SU-DHL-6 (cell line): ENCODE data around the gene CXXC5.

Experiments
- H2AFZ ChIP-seq: fragments of 200-600 bp; sonication (generic); 2 replicates; pipeline ENCODE4 v1.6.1; 2014; ENCODE audit warnings: low read depth, mild to moderate bottlenecking, moderate library complexity, mixed read lengths, antibody characterized with exemption, low read length; ENCODE audit not compliant: severe bottlenecking
- H3F3A ChIP-seq: fragments of 200-600 bp; shearing (Covaris generic); 2 replicates; pipeline ENCODE4 v1.6.0; 2016; ENCODE audit warnings: antibody characterized with exemption, mild to moderate bottlenecking; ENCODE audit not compliant: insufficient read depth
- H3K27ac ChIP-seq: fragments of 200-600 bp; sonication (generic); 2 replicates; pipeline ENCODE4 v1.5.1; 2016; ENCODE audit warnings: low read depth, mild to moderate bottlenecking, low read length, moderate library complexity, mixed read lengths
- H3K27me3 ChIP-seq: fragments of 200-600 bp; sonication (generic), shearing (Covaris generic); 2 replicates; pipeline ENCODE4 v1.6.0; 2014; ENCODE audit warnings: mild to moderate bottlenecking, low read length
- H3K36me3 ChIP-seq: fragments of 200-600 bp; sonication (generic); 2 replicates; pipeline ENCODE4 v1.6.1; 2014; ENCODE audit warnings: mild to moderate bottlenecking, low read length, mixed read lengths
- H3K4me2 ChIP-seq: fragments of 300-600, 200-600 bp; shearing (Covaris generic), sonication (generic); 2 replicates; pipeline ENCODE4 v1.6.0; 2014; ENCODE audit warnings: low read length, low read depth, mild to moderate bottlenecking; ENCODE audit not compliant: poor library complexity, severe bottlenecking
- H3K4me3 ChIP-seq: fragments of 200-600 bp; sonication (generic); 2 replicates; pipeline ENCODE4 v1.5.1; 2014; ENCODE audit warnings: antibody characterized with exemption, low read length, mild to moderate bottlenecking, mixed read lengths; ENCODE audit not compliant: insufficient read depth, poor library complexity, severe bottlenecking
- H3K79me2 ChIP-seq: fragments of 200-600 bp; sonication (generic); 2 replicates; pipeline ENCODE4 v1.6.1; 2014; ENCODE audit warnings: mild to moderate bottlenecking, low read length, moderate library complexity; ENCODE audit not compliant: insufficient read depth
- H3K9ac ChIP-seq: fragments of 200-600 bp; sonication (generic); 2 replicates; pipeline ENCODE4 v1.7.0; 2014; ENCODE audit warnings: mild to moderate bottlenecking, low read length
- H3K9me2 ChIP-seq: fragments of 200-600 bp; sonication (generic); replicated peaks from 2 replicates; pipeline ENCODE4 v1.6.1; 2014; ENCODE audit warnings: low read length; ENCODE audit not compliant: insufficient read depth
- H3K9me3 ChIP-seq: fragments of 200-600 bp; sonication (generic); 2 replicates; pipeline ENCODE4 v1.6.1; 2014; ENCODE audit warnings: low read length, mixed read lengths; ENCODE audit not compliant: insufficient read depth
- H4K20me1 ChIP-seq: fragments of 200-600 bp; sonication (generic); 2 replicates; pipeline ENCODE4 v1.6.1; 2014; ENCODE audit warnings: low read depth, mild to moderate bottlenecking, antibody characterized with exemption, low read length, moderate library complexity, mixed read lengths
- CTCF ChIP-seq: fragments of 200-600 bp; sonication (generic); IDR thresholded peaks from one replicate; pipeline ENCODE4 v1.5.1; 2017; ENCODE audit warnings: antibody characterized with exemption, mild to moderate bottlenecking, low read length, moderate library complexity; ENCODE audit not compliant: insufficient read depth, poor library complexity, severe bottlenecking
- EZH2phosphoT487 ChIP-seq: fragments of 200-600 bp; sonication (generic), shearing (Covaris generic); conservative IDR thresholded peaks from 2 replicates; pipeline ENCODE4 v1.6.1; 2018; ENCODE audit warnings: mild to moderate bottlenecking, antibody characterized with exemption, low read length, moderate library complexity, mixed read lengths

CXXC5 gene

DNA sequence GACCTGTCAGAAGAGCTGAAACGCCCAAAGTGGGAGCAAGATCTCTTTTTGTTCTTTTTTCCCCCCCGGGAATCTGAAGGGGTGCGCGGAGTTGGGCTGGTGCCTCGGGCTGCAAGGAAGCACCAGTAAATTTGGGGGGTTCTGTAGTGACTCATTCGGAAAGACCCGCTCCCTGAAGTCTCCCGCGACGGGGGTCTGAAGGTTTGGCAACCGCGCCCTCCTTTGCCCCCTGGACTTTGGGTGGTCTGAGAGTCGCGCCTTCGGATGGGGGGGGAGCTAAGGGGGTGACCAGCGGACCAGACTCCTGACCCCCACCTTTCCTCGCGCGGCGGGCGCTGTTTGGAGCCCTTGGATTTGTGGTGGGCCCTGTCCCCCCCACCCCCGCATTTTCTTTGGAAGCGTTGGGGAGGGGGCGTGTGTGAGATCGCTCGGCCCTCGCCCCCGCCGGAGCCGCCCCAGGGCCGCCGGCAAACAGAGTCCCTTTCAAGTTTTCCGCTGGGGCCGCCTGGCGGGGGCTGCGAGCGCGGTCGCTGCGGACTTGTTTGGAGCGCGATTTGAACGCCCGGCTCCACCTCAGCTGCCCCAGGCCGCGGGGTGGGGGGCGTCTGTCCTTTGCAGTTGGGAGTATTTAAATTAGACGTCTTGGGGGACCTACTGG, 2.0 kb downstream of the CXXC5 start:
- Histone ChIP-seq H4K20me1 (peaks cover 5% of the 10 kb centered on the region; the same call in 1 of the 2 replicates), H2AFZ (no peak overlapping the region), H3K9me3 (no peaks in the 10 kb centered on the region), H3K79me2 (peaks cover 69% of the 10 kb centered on the region), H3K9me2 (no peaks in the 10 kb centered on the region), H3K27me3 (no peaks in the 10 kb centered on the region), H3F3A (peaks cover 26% of the 10 kb centered on the region), H3K9ac (peak overlapping the region; percentile 83), H3K4me3 (peak overlapping the region; percentile 75), H3K36me3 (no peaks in the 10 kb centered on the region), H3K4me2 (peak overlapping the region; percentile 88), H3K27ac (peak overlapping the region; percentile 93)
- TF ChIP-seq EZH2phosphoT487 (no peak), CTCF (peak; percentile 33)

DNA sequence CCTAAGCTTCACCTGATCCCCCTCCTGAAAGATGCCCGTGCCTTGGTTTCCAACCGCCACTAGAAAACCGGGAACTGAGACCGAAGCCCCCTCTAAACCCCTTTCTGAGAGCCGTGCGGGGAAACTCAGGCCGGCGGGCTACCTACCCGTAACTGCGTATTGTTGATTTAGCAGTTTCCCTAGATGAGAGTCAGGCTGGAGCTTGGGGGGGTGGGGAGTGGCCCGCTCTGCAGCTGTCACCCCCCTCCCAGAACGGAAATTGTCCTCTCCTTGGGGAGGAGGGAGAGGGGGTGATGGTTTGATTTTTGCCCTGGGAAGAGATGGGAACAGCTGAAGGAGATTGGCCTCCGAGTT, 2.5 kb downstream of the CXXC5 start:
- no peak for TF ChIP-seq EZH2phosphoT487
- no peaks in the 10 kb centered on the region for H3K9me3 ChIP-seq
- no peaks in the 10 kb centered on the region for H3K9me2 ChIP-seq
- peak overlapping the region; percentile 88 for H3K4me2 ChIP-seq
- peaks cover 74% of the 10 kb centered on the region for H3K79me2 ChIP-seq
- H2AFZ ChIP-seq = no peak overlapping the region
- peak overlapping the region; percentile 75 for H3K4me3 ChIP-seq
- peak overlapping the region; percentile 93 for H3K27ac ChIP-seq
- H3K27me3 ChIP-seq = no peaks in the 10 kb centered on the region
- no peaks in the 10 kb centered on the region for H3K36me3 ChIP-seq
- H3K9ac ChIP-seq = peak overlapping the region; percentile 83
- peaks cover 5% of the 10 kb centered on the region; the same call in 1 of the 2 replicates for H4K20me1 ChIP-seq
- peaks cover 26% of the 10 kb centered on the region for H3F3A ChIP-seq

- no peak overlapping the region for H2AFZ ChIP-seq
- peaks cover 5% of the 10 kb centered on the region; the same call in 1 of the 2 replicates for H4K20me1 ChIP-seq
- no peaks in the 10 kb centered on the region for H3K36me3 ChIP-seq
- H3K4me3 ChIP-seq = peak overlapping the region; percentile 75
- peak overlapping the region; percentile 83 for H3K9ac ChIP-seq
- H3K9me3 ChIP-seq = no peaks in the 10 kb centered on the region
- H3K27ac ChIP-seq = peak overlapping the region; percentile 93
- no peaks in the 10 kb centered on the region for H3K9me2 ChIP-seq
- H3F3A ChIP-seq = peaks cover 26% of the 10 kb centered on the region
- H3K79me2 ChIP-seq = peaks cover 80% of the 10 kb centered on the region
- no peaks in the 10 kb centered on the region for H3K27me3 ChIP-seq
- H3K4me2 ChIP-seq = peak overlapping the region; percentile 88
- TF ChIP-seq CTCF (no peak), EZH2phosphoT487 (no peak)
Observed at GRCh38 chr5:139651043-139651834, 3.1 kb downstream of the CXXC5 start.
